HG02943 (cell line): Measurements from ENCODE around the gene SEMA4D.
"Not testable (repeated sequence)": the region's sequence is repeated elsewhere in the genome, so short reads cannot be mapped to it uniquely, and the experiment has no call there.

Experiments
- ATAC-seq: cut with Tn5 transposase; IDR thresholded peaks from one replicate; pipeline ENCODE4 v1.9.1; 2021; ENCODE audit warnings: mild to moderate bottlenecking, low read depth, moderate library complexity; ENCODE audit not compliant: unreplicated experiment

SEMA4D gene

GRCh38 chr9:89378541-89378940 lies 119.4 kb downstream of the SEMA4D start:
- no peak for ATAC-seq

GRCh38 chr9:89377411-89377810 lies 120.5 kb downstream of the SEMA4D start:
- no peak for ATAC-seq

GRCh38 chr9:89376741-89377351 lies 121.1 kb downstream of the SEMA4D start:
- ATAC-seq: no peak

GRCh38 chr9:89376286-89376685 lies 121.6 kb downstream of the SEMA4D start:
- ATAC-seq: no peak

- ATAC-seq: peak; percentile 57
Measured at GRCh38 chr9:89375191-89375760, 122.6 kb downstream of the SEMA4D start.

GRCh38 chr9:89374176-89374575 lies 123.7 kb downstream of the SEMA4D start:
- no peak for ATAC-seq

GRCh38 chr9:89372979-89373378 lies 124.9 kb downstream of the SEMA4D start:
- ATAC-seq: no peak

- ATAC-seq: no peak
Measured at GRCh38 chr9:89372230-89372816, 125.6 kb downstream of the SEMA4D start.

- not testable (repeated sequence) for ATAC-seq
Measured at GRCh38 chr9:89371791-89372190, 126.1 kb downstream of the SEMA4D start.

- ATAC-seq: no peak
Measured at GRCh38 chr9:89370593-89370992, 127.3 kb downstream of the SEMA4D start.

- no peak for ATAC-seq
Measured at GRCh38 chr9:89368978-89369377, 128.9 kb downstream of the SEMA4D start.

- no peak for ATAC-seq
Measured at GRCh38 chr9:89368550-89368949, 129.4 kb downstream of the SEMA4D start.

GRCh38 chr9:89367726-89368437 lies 130.0 kb downstream of the SEMA4D start:
- ATAC-seq: no peak

- no peak for ATAC-seq
Measured at GRCh38 chr9:89367281-89367680, 130.6 kb downstream of the SEMA4D start.

GRCh38 chr9:89366711-89367110 lies 131.2 kb downstream of the SEMA4D start:
- no peak for ATAC-seq

- ATAC-seq: no peak
Measured at GRCh38 chr9:89365532-89365912, 132.4 kb downstream of the SEMA4D start.

GRCh38 chr9:89364666-89365531 lies 133.0 kb downstream of the SEMA4D start:
- no peak for ATAC-seq

GRCh38 chr9:89363921-89364665 lies 133.8 kb downstream of the SEMA4D start:
- ATAC-seq: no peak

- ATAC-seq: no peak
Measured at GRCh38 chr9:89363311-89363670, 134.6 kb downstream of the SEMA4D start.
